Measurements from ENCODE around the gene FANCC. TPM values are rescaled to one million over a fixed set of nuclear protein-coding genes. Genes with fewer than 3 reads are reported as not detected.
A peak's percentile ranks its signal among the peaks of the same experiment; 100 is the strongest.

The FANCC gene
- total and polyA plus RNA-seq, 4 donors: 8.3 to 32.4 (median 11.5) TPM

- TF ChIP-seq JUND (IDR thresholded peaks at IDR 0.05) (no peak), RXRA (IDR thresholded peaks at IDR 0.05) (no peak), SP1 (IDR thresholded peaks at IDR 0.05) (no peak), MAX (IDR thresholded peaks at IDR 0.05) (no peak), RAD21 (IDR thresholded peaks at IDR 0.05) (no peak), EGR1 (IDR thresholded peaks at IDR 0.05; ENCODE audit: low read depth in 2 of 2) (no peak), NR2F2 (IDR thresholded peaks at IDR 0.05) (no peak)
Measured at GRCh38 chr9:95190413-95190812, 127.1 kb downstream of the FANCC start (continued).

GRCh38 chr9:95189251-95190098 is 128.0 kb downstream of the FANCC start:
- Histone ChIP-seq H3K27me3 (ENCODE audit: control insufficient read depth in 4 of 4, insufficient read depth in 4 of 4, low read length in 3 of 4) (no peaks in the 10 kb centered on the region), H3K36me3 (ENCODE audit: control insufficient read depth in 4 of 4, insufficient read depth in 3 of 4, low read depth in 1 of 4, low read length in 3 of 4) (no peaks in the 10 kb centered on the region), H3K4me3 (ENCODE audit: low read depth in 1 of 3, low read length in 3 of 3) (no peak overlapping the region), H3K9ac (ENCODE audit: low read depth in 1 of 2, low read length in 2 of 2) (peak overlapping the region in 1 of 2 donors; percentile 33), H3K9me3 (ENCODE audit: control insufficient read depth in 4 of 4, low read length in 3 of 4) (no peaks in the 10 kb centered on the region), H3K4me1 (ENCODE audit: control insufficient read depth in 4 of 4, insufficient read depth in 4 of 4, low read length in 3 of 4) (no peaks in the 10 kb centered on the region), H3K27ac (ENCODE audit: low read depth in 1 of 2, low read length in 2 of 2) (no peak overlapping the region)
- DNase-seq (ENCODE audit: low spot score): no peak
- no peak for TF ChIP-seq CTCF (IDR thresholded peaks at IDR 0.05; ENCODE audit: low read depth, low read length, missing input control)
- TF ChIP-seq FOXA1 (IDR thresholded peaks at IDR 0.05): no peak
- TF ChIP-seq GABPA (IDR thresholded peaks at IDR 0.05 in 1 of 2, conservative IDR thresholded peaks at IDR 0.05 in 1 of 2): no peak
- TF ChIP-seq HNF4A (conservative IDR thresholded peaks at IDR 0.05): peak in 1 of 2 donors; percentile 20
- no peak for TF ChIP-seq FOXA2 (IDR thresholded peaks at IDR 0.05)
- TF ChIP-seq SP1 (IDR thresholded peaks at IDR 0.05): peak; percentile 43
- no peak for TF ChIP-seq ATF3 (IDR thresholded peaks at IDR 0.05)
- no peak for TF ChIP-seq YY1 (IDR thresholded peaks at IDR 0.05)
- TF ChIP-seq RAD21 (IDR thresholded peaks at IDR 0.05): peak in 1 of 2 donors; percentile 13
- no peak for TF ChIP-seq EGR1 (IDR thresholded peaks at IDR 0.05; ENCODE audit: low read depth in 2 of 2)
- 32% methylated on average over 7 of the region's 7 CpGs for WGBS

- DNase-seq (ENCODE audit: low spot score): no peak
- H3K36me3 ChIP-seq (ENCODE audit: control insufficient read depth in 4 of 4, insufficient read depth in 3 of 4, low read depth in 1 of 4, low read length in 3 of 4): no peaks in the 10 kb centered on the region
- no peak overlapping the region for H3K27ac ChIP-seq (ENCODE audit: low read depth in 1 of 2, low read length in 2 of 2)
- H3K9me3 ChIP-seq (ENCODE audit: control insufficient read depth in 4 of 4, low read length in 3 of 4): no peaks in the 10 kb centered on the region
- no peaks in the 10 kb centered on the region for H3K4me1 ChIP-seq (ENCODE audit: control insufficient read depth in 4 of 4, insufficient read depth in 4 of 4, low read length in 3 of 4)
- H3K9ac ChIP-seq (ENCODE audit: low read depth in 1 of 2, low read length in 2 of 2): no peak overlapping the region
- no peak for TF ChIP-seq ZBTB33 (IDR thresholded peaks at IDR 0.05)
- no peak for TF ChIP-seq RXRA (IDR thresholded peaks at IDR 0.05)
- TF ChIP-seq EGR1 (IDR thresholded peaks at IDR 0.05; ENCODE audit: low read depth in 2 of 2): no peak
- no peak for TF ChIP-seq HNF4G (IDR thresholded peaks at IDR 0.05)
- TF ChIP-seq HNF4A (conservative IDR thresholded peaks at IDR 0.05): no peak
- TF ChIP-seq GABPA (IDR thresholded peaks at IDR 0.05 in 1 of 2, conservative IDR thresholded peaks at IDR 0.05 in 1 of 2): no peak
- no peak for TF ChIP-seq TAF1 (conservative IDR thresholded peaks at IDR 0.05)
- TF ChIP-seq CTCF (IDR thresholded peaks at IDR 0.05; ENCODE audit: low read depth, low read length, missing input control): no peak
- TF ChIP-seq JUND (IDR thresholded peaks at IDR 0.05): no peak
- no peak for TF ChIP-seq FOXA1 (IDR thresholded peaks at IDR 0.05)
- 69% methylated on average over 4 of the region's 4 CpGs for WGBS
- H3K27me3 ChIP-seq (ENCODE audit: control insufficient read depth in 4 of 4, insufficient read depth in 4 of 4, low read length in 3 of 4): no peaks in the 10 kb centered on the region
- H3K4me3 ChIP-seq (ENCODE audit: low read depth in 1 of 3, low read length in 3 of 3): no peak overlapping the region
Measured at GRCh38 chr9:95188459-95188858, 129.1 kb downstream of the FANCC start.

Measured in liver (tissue), 9 donors.